A673 (cell line): Measurements from ENCODE around the gene KRTAP10-7. TPM values are rescaled to one million over a fixed set of nuclear protein-coding genes. Genes with fewer than 3 reads are reported as not detected.

Experiments
- BruUV-seq: library from RNA; stranded (reverse); fragments of 400-500 nt; replicated peaks from 2 replicates; lab custom pipeline; 2021; lab: Mats Ljungman, UMichigan
- CTCF ChIA-PET: fragments of 300-600 bp; sonication (Branson Sonifier 250); formaldehyde crosslinking; loops from one replicate; lab custom pipeline; 2022; ENCODE audit warnings: antibody characterized with exemption; lab: Charles Lee
- POLR2A ChIA-PET: fragments of 300-600 bp; sonication (Branson Sonifier 250); formaldehyde crosslinking; loops from one replicate; lab custom pipeline; 2022; ENCODE audit warnings: antibody characterized with exemption; ENCODE audit not compliant: low non-redundant PET; lab: Charles Lee
- DNase-seq: peaks from one replicate; pipeline ENCODE4 v3.0.0-alpha.2; 2015; ENCODE audit warnings: low spot score
- H3K27ac ChIP-seq: fragments of 200-600 bp; sonication (generic); 2 replicates; pipeline ENCODE4 v1.5.1; 2016; ENCODE audit warnings: mixed run types, low read depth, mild to moderate bottlenecking, mixed read lengths, antibody characterized with exemption, low read length; ENCODE audit not compliant: poor library complexity, severe bottlenecking
- H3K27me3 ChIP-seq: fragments of 200-600 bp; sonication (generic); replicated peaks from 2 replicates; pipeline ENCODE4 v1.6.1; 2017; ENCODE audit warnings: mixed run types, low read depth, mild to moderate bottlenecking, mixed read lengths, antibody characterized with exemption, low read length; ENCODE audit not compliant: insufficient read depth, poor library complexity
- H3K36me3 ChIP-seq: fragments of 200-600 bp; sonication (generic); 2 replicates; pipeline ENCODE4 v1.6.1; 2016; ENCODE audit warnings: mixed run types, mild to moderate bottlenecking, mixed read lengths, antibody characterized with exemption, low read length; ENCODE audit not compliant: insufficient read depth, poor library complexity, severe bottlenecking
- H3K4me1 ChIP-seq: fragments of 200-600 bp; sonication (generic); 2 replicates; pipeline ENCODE4 v1.6.1; 2017; ENCODE audit warnings: mixed run types, mild to moderate bottlenecking, mixed read lengths, antibody characterized with exemption, low read length; ENCODE audit not compliant: insufficient read depth, poor library complexity, severe bottlenecking
- H3K4me3 ChIP-seq: fragments of 200-600 bp; sonication (generic); 2 replicates; pipeline ENCODE4 v1.5.1; 2016; ENCODE audit warnings: low read depth, mixed run types, mild to moderate bottlenecking, mixed read lengths, low read length; ENCODE audit not compliant: poor library complexity, severe bottlenecking
- H3K9me3 ChIP-seq: fragments of 200-600 bp; sonication (generic); 2 replicates; pipeline ENCODE4 v1.6.1; 2016; ENCODE audit warnings: mixed run types, low read depth, mild to moderate bottlenecking, mixed read lengths, antibody characterized with exemption, low read length; ENCODE audit not compliant: poor library complexity, severe bottlenecking
- EZH2 ChIP-seq: fragments of 200-600 bp; sonication (generic); IDR thresholded peaks from 2 replicates; pipeline ENCODE4 v1.6.1; 2017; ENCODE audit warnings: borderline replicate concordance, low read depth, mild to moderate bottlenecking, mixed read lengths, antibody characterized with exemption, low read length; ENCODE audit not compliant: poor library complexity, severe bottlenecking
- intact Hi-C: fragments of 100-400 bp; cut with micrococcal nuclease; formaldehyde crosslinking; loops from one replicate; pipeline ENCODE4 v1.10.0; 2022; ENCODE audit not compliant: unreplicated experiment
- total RNA-seq: library from RNA; stranded (reverse); gene quantifications from 2 replicates; pipeline ENCODE4 v1.2.3, GENCODE V29; 2021
- TF ChIP-seq, protein P1 (sequence below): fragments of 300-800, 200-600 bp; sonication (generic); conservative IDR thresholded peaks from 2 replicates; pipeline ENCODE4 v1.5.1; 2017; ENCODE audit warnings: low read depth, mild to moderate bottlenecking, antibody characterized with exemption, low read length, moderate library complexity, mixed read lengths

The KRTAP10-7 gene
- total RNA-seq, 1 experiment from 2014 or later, result not detected

DNA sequence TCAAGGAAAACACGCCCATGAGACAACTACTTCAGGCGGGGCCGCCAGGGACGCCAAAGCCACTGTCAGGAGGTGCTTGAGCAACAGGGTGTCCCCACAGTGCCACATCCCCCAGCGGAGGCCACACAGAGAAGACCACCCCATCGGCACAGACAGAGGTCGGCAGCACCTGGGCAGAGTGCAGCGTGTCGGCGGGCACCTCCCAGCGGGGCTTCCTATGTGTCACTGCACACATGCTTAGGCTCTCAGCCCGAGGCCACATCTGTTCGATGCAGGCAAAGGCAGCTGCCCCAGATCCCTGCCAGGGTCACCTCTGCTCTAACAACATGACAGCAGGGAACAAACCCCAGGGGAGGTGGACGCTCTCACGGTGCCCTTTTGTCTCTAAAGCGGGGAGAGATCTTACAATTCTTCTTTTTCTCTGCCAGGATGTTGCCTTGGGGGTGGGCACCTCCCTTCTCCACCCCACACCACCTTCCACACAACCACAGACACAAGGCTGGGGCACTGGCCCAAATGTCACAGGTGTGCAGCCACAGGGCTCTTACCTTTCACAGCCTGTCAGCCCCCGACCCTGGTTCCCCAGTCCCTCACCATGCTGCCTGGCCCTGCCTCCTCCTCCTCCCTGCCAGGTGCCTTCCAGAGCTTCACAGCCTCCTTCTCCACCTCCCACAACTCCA is 15.7 kb downstream of the KRTAP10-7 start:
- no peaks in the 10 kb centered on the region for H3K27me3 ChIP-seq
- BruUV-seq, result no TSS peak
- H3K36me3 ChIP-seq, result no peaks in the 10 kb centered on the region
- TF ChIP-seq, protein P1, sequence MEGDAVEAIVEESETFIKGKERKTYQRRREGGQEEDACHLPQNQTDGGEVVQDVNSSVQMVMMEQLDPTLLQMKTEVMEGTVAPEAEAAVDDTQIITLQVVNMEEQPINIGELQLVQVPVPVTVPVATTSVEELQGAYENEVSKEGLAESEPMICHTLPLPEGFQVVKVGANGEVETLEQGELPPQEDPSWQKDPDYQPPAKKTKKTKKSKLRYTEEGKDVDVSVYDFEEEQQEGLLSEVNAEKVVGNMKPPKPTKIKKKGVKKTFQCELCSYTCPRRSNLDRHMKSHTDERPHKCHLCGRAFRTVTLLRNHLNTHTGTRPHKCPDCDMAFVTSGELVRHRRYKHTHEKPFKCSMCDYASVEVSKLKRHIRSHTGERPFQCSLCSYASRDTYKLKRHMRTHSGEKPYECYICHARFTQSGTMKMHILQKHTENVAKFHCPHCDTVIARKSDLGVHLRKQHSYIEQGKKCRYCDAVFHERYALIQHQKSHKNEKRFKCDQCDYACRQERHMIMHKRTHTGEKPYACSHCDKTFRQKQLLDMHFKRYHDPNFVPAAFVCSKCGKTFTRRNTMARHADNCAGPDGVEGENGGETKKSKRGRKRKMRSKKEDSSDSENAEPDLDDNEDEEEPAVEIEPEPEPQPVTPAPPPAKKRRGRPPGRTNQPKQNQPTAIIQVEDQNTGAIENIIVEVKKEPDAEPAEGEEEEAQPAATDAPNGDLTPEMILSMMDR, result no peak
- no peak for TF ChIP-seq EZH2
- H3K9me3 ChIP-seq, result peaks cover 16% of the 10 kb centered on the region
- H3K4me3 ChIP-seq, result no peak overlapping the region
- DNase-seq, result no peak
- intact Hi-C loops, result no loop called here
- POLR2A ChIA-PET, result no interaction called here
- no peak overlapping the region for H3K27ac ChIP-seq
- H3K4me1 ChIP-seq, result no peaks in the 10 kb centered on the region
- CTCF ChIA-PET, result no interaction called here

DNA sequence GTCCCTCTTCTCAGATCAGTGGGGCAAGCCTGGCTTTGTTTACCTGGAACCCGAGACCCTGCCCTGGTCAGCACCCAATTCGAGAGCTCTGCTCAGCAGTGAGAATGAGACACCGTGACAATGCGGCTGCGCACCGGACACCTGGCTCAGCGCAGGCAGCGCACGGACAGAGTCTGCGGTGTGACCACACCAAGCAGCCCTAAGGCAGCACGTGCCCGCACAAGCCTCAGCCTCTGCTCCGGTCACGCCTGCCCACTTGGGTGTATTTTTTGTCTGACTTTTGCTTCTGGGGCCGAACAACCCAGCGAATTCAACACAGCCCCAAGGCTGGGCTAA is 16.2 kb downstream of the KRTAP10-7 start:
- H3K4me1 ChIP-seq, result no peaks in the 10 kb centered on the region
- no peaks in the 10 kb centered on the region for H3K36me3 ChIP-seq
- no peak for DNase-seq
- peaks cover 11% of the 10 kb centered on the region for H3K9me3 ChIP-seq
- H3K27ac ChIP-seq, result no peak overlapping the region
- no TSS peak for BruUV-seq
- intact Hi-C loops, result no loop called here
- POLR2A ChIA-PET, result no interaction called here
- no peak for TF ChIP-seq EZH2
- TF ChIP-seq, protein P1, result no peak
- CTCF ChIA-PET, result no interaction called here
- H3K27me3 ChIP-seq, result no peaks in the 10 kb centered on the region
- H3K4me3 ChIP-seq, result no peak overlapping the region

DNA sequence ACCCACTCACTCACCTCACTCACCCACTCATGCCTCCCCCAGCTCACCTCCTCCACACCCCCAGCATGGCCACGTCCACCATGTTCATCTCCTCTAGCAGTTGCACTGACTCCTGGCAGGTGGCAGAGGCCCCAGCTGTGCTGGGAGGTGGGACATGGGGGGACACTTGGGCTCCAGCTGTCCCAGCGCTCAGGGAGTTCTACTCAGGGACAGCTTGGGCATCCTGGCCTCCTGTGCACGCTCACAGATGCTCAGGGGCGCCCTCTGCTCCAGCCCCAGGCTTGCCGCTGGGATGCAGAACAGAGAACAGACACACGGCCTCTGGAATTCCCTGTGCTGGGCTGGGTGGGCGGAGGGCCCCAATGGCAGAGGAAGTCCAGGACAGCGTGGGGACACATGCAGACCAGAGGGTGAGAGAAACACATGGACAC is 16.7 kb downstream of the KRTAP10-7 start:
- no TSS peak for BruUV-seq
- intact Hi-C loops, result no loop called here
- no peaks in the 10 kb centered on the region for H3K36me3 ChIP-seq
- no peak overlapping the region for H3K27ac ChIP-seq
- H3K4me3 ChIP-seq, result no peak overlapping the region
- ChIA-PET CTCF (no interaction called here), POLR2A (no interaction called here)
- TF ChIP-seq EZH2, result no peak
- TF ChIP-seq, protein P1, result no peak
- H3K4me1 ChIP-seq, result no peaks in the 10 kb centered on the region
- H3K9me3 ChIP-seq, result peaks cover 6% of the 10 kb centered on the region
- H3K27me3 ChIP-seq, result no peaks in the 10 kb centered on the region
- no peak for DNase-seq
